HCT116 (cell line): ENCODE data around the gene MYBPH.

Source experiments
- CTCF ChIP-seq, 3 experiments: fragments of 200-600 bp in 1 of 3; sonication (generic) in 1 of 3; IDR thresholded peaks in 2 of 3; conservative IDR thresholded peaks in 1 of 3; 2 replicates each; pipeline ENCODE4 v1.5.1; 2012 to 2017; ENCODE audit warnings: low read depth in 2 of 3, low read length in 2 of 3, antibody characterized with exemption in 1 of 3, borderline replicate concordance in 1 of 3, control low read depth in 1 of 3, mild to moderate bottlenecking in 1 of 3, mixed read lengths in 1 of 3, mixed run types in 1 of 3, moderate library complexity in 1 of 3; ENCODE audit not compliant: insufficient read depth in 1 of 3
- EZH2 ChIP-seq: fragments of 200-600 bp; sonication (generic); IDR thresholded peaks from 2 replicates; pipeline ENCODE4 v1.6.1; 2017; ENCODE audit warnings: antibody characterized with exemption, mixed run types
- EZH2phosphoT487 ChIP-seq: fragments of 200-600 bp; IDR thresholded peaks from 2 replicates; pipeline ENCODE4 v1.6.1; 2018; ENCODE audit warnings: antibody characterized with exemption, borderline replicate concordance
- JUND ChIP-seq: IDR thresholded peaks from 2 replicates; pipeline ENCODE4 v1.6.1; 2012
- POLR2A ChIP-seq: IDR thresholded peaks from 2 replicates; pipeline ENCODE4 v1.7.0; 2011; ENCODE audit warnings: borderline replicate concordance; ENCODE audit not compliant: insufficient read depth, insufficient read length; ENCODE audit errors: extremely low read depth
- POLR2AphosphoS5 ChIP-seq: IDR thresholded peaks from 2 replicates; pipeline ENCODE4 v1.6.1; 2011; ENCODE audit warnings: mild to moderate bottlenecking, low read depth, low read length, moderate library complexity
- REST ChIP-seq: IDR thresholded peaks from 2 replicates; pipeline ENCODE4 v1.6.1; 2012; ENCODE audit warnings: low read depth
- SP1 ChIP-seq: IDR thresholded peaks from 2 replicates; pipeline ENCODE4 v1.6.1; 2012; ENCODE audit warnings: low read depth
- TCF7L2 ChIP-seq: IDR thresholded peaks from 2 replicates; pipeline ENCODE4 v1.7.0; 2011; ENCODE audit warnings: borderline replicate concordance, inconsistent platforms; ENCODE audit not compliant: insufficient read depth, insufficient read length; ENCODE audit errors: extremely low read depth
- ZNF274 ChIP-seq: fragments of 200-500 bp; sonication (Bioruptor generic); IDR thresholded peaks from 2 replicates; pipeline ENCODE4 v1.6.1; 2014; ENCODE audit warnings: mild to moderate bottlenecking, low read depth, low read length, inconsistent platforms

DNA sequence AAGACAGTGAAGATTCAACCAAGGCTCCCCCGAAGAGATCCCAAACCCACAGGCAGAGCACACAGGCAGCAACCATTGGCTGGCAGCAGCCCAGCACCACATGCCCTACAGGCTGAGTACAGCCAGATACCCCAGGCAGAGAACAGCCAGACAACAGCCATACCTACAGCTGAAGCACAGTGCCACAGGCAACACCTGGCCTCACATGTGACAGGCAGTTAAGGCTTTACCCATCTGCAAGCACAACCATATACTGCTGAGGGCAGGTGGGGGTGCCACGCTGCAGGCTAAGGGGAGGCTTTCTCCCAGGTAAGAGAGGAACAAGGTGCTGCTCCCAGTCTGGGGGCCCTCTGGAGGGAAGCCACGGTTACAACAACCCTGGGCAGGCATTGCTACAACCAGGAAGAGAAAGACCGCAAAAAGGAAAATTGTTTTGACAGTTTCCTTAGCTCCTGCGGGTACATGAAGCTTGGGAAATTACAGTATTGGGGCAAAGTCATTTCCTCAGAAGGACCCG is 41.6 kb upstream of the MYBPH start:
- TF ChIP-seq REST (no peak), ZNF274 (no peak), CTCF (IDR thresholded peaks at IDR 0.05 in 2 of 3, conservative IDR thresholded peaks at IDR 0.05 in 1 of 3; ENCODE audit: borderline replicate concordance in 1 of 3, insufficient read depth in 1 of 3, low read depth in 2 of 3, low read length in 2 of 3) (peak; percentile 26 to 43 (median 27); a peak in 4 of 6 replicates), EZH2phosphoT487 (no peak), TCF7L2 (no peak), POLR2AphosphoS5 (no peak), EZH2 (no peak), POLR2A (no peak), SP1 (no peak), JUND (no peak)
